DMS 273 (cell line): ENCODE data around the gene PRSS33.

Experiments used
- DNase-seq: peaks from one replicate; lab custom pipeline; 2025; ENCODE audit not compliant: unreplicated experiment; lab: John Stamatoyannopoulos, UW

Gene PRSS33

GRCh38 chr16:2765462-2766404, 21.6 kb downstream of the PRSS33 start:
- DNase-seq, result no peak

GRCh38 chr16:2764718-2765117, 22.6 kb downstream of the PRSS33 start:
- no peak for DNase-seq

GRCh38 chr16:2763173-2763572, 24.2 kb downstream of the PRSS33 start:
- DNase-seq, result no peak

- DNase-seq, result no peak
Measured at GRCh38 chr16:2762711-2763110, 24.6 kb downstream of the PRSS33 start.

GRCh38 chr16:2761886-2762583, 25.3 kb downstream of the PRSS33 start:
- no peak for DNase-seq

GRCh38 chr16:2761472-2761871, 25.9 kb downstream of the PRSS33 start:
- no peak for DNase-seq

GRCh38 chr16:2757344-2757743, 30.0 kb downstream of the PRSS33 start:
- no peak for DNase-seq

- DNase-seq, result no peak
Measured at GRCh38 chr16:2756288-2757015, 30.9 kb downstream of the PRSS33 start.

- DNase-seq, result no peak
Measured at GRCh38 chr16:2755158-2755557, 32.2 kb downstream of the PRSS33 start.

- no peak for DNase-seq
Measured at GRCh38 chr16:2753733-2754020, 33.7 kb downstream of the PRSS33 start.

GRCh38 chr16:2752850-2753732, 34.3 kb downstream of the PRSS33 start:
- peak; percentile 94 for DNase-seq

GRCh38 chr16:2752035-2752849, 35.1 kb downstream of the PRSS33 start, which contains the start of gene SRRM2:
SRRM2 (plus strand) TSS chr16:2752638; CDS start chr16:2756365, 3,727 bp downstream.
- DNase-seq, result peak; percentile 99

GRCh38 chr16:2751577-2752034, 35.8 kb downstream of the PRSS33 start:
- peak; percentile 86 for DNase-seq

- no peak for DNase-seq
Measured at GRCh38 chr16:2749936-2750335, 37.4 kb downstream of the PRSS33 start.

GRCh38 chr16:2749476-2749875, 37.9 kb downstream of the PRSS33 start:
- no peak for DNase-seq

GRCh38 chr16:2748757-2749455, 38.5 kb downstream of the PRSS33 start:
- DNase-seq, result no peak

- DNase-seq, result no peak
Measured at GRCh38 chr16:2745961-2746360, 41.4 kb downstream of the PRSS33 start.

GRCh38 chr16:2745116-2745890, 42.1 kb downstream of the PRSS33 start:
- no peak for DNase-seq
